ENCODE data around the gene SRGAP2. TPM values are rescaled to one million over a fixed set of nuclear protein-coding genes. Genes with fewer than 3 reads are reported as not detected.
"Not testable (repeated sequence)": the region's sequence is repeated elsewhere in the genome, so short reads cannot be mapped to it uniquely, and the experiment has no call there.

The SRGAP2 gene
- total RNA-seq, 1 experiment from 2014 or later = 36.5 TPM

- H3K18ac ChIP-seq (ENCODE audit: insufficient read length, low read depth, low read length); H3K79me2 ChIP-seq (ENCODE audit: insufficient read depth, low read length); H3K9me3 Mint-ChIP-seq; H3K9me3 ChIP-seq (ENCODE audit: control insufficient read depth, low read depth, low read length); H3K27ac Mint-ChIP-seq; H3K4me2 ChIP-seq (ENCODE audit: insufficient read depth, insufficient read length, low read length); H3K23me2 ChIP-seq (ENCODE audit: insufficient read length, low read depth, low read length, poor library complexity, severe bottlenecking); H3K36me3 Mint-ChIP-seq (ENCODE audit: insufficient read depth in 1 of 3, low read depth in 3 of 3); H2BK15ac ChIP-seq (ENCODE audit: low read depth, low read length); H3T11ph ChIP-seq (ENCODE audit: low read length); H2BK12ac ChIP-seq (ENCODE audit: insufficient read length, low read depth, low read length); H2AK5ac ChIP-seq (ENCODE audit: insufficient read length, low read length); H2BK5ac ChIP-seq (ENCODE audit: insufficient read length, low read length); H3K23ac ChIP-seq (ENCODE audit: insufficient read length, low read depth, low read length); H3K27me3 ChIP-seq (ENCODE audit: insufficient read depth, low read length); H2AFZ ChIP-seq (ENCODE audit: low read length); DNase-seq; H4K5ac ChIP-seq (ENCODE audit: insufficient read length, low read depth, low read length); H3K56ac ChIP-seq (ENCODE audit: insufficient read length, low read depth, low read length); H4K8ac ChIP-seq (replicated peaks; ENCODE audit: insufficient read length, low read depth, low read length); H3K9ac ChIP-seq (ENCODE audit: extremely low read depth, insufficient read length, low read length); H2BK20ac ChIP-seq (ENCODE audit: low read depth, low read length, poor library complexity, severe bottlenecking); H4K91ac ChIP-seq (ENCODE audit: insufficient read length, low read depth, low read length); H3K4me1 ChIP-seq (ENCODE audit: insufficient read depth, low read length); H3K4me3 Mint-ChIP-seq; H3K4me1 Mint-ChIP-seq; H3K14ac ChIP-seq (ENCODE audit: insufficient read depth, low read length); H2BK120ac ChIP-seq (ENCODE audit: low read depth, low read length, poor library complexity, severe bottlenecking); H3K79me1 ChIP-seq (ENCODE audit: insufficient read depth, low read depth, low read length, poor library complexity, severe bottlenecking); H3K4ac ChIP-seq (ENCODE audit: low read depth, low read length); H3K27ac ChIP-seq (ENCODE audit: insufficient read length, low read depth, low read length); H4K20me1 ChIP-seq (ENCODE audit: control insufficient read depth, insufficient read depth, insufficient read length); H3K27me3 Mint-ChIP-seq (ENCODE audit: low read depth): not testable (repeated sequence)
- WGBS (ENCODE audit: extremely low coverage, insufficient read length, low lambda C conversion rate) = no CpG with 5 or more reads among the region's 3 CpGs
Measured at GRCh38 chr1:206243335-206243734, 40.0 kb downstream of the SRGAP2 start.

GRCh38 chr1:206245479-206245878, 42.1 kb downstream of the SRGAP2 start:
- H3K4ac ChIP-seq (ENCODE audit: low read depth, low read length) = not testable (repeated sequence)

More at GRCh38 chr1:206245479-206245878, 42.1 kb downstream of the SRGAP2 start:
- H3K4me3 Mint-ChIP-seq; H3K9ac ChIP-seq (ENCODE audit: extremely low read depth, insufficient read length, low read length); H2BK120ac ChIP-seq (ENCODE audit: low read depth, low read length, poor library complexity, severe bottlenecking); H3K36me3 Mint-ChIP-seq (ENCODE audit: insufficient read depth in 1 of 3, low read depth in 3 of 3); H3K4me2 ChIP-seq (ENCODE audit: insufficient read depth, insufficient read length, low read length); H3K9me3 ChIP-seq (ENCODE audit: control insufficient read depth, low read depth, low read length); H2BK15ac ChIP-seq (ENCODE audit: low read depth, low read length); H4K5ac ChIP-seq (ENCODE audit: insufficient read length, low read depth, low read length); H3K27me3 Mint-ChIP-seq (ENCODE audit: low read depth); DNase-seq; H2AFZ ChIP-seq (ENCODE audit: low read length); H3T11ph ChIP-seq (ENCODE audit: low read length); H3K9me3 Mint-ChIP-seq; H2AK5ac ChIP-seq (ENCODE audit: insufficient read length, low read length); H3K14ac ChIP-seq (ENCODE audit: insufficient read depth, low read length); H3K27ac ChIP-seq (ENCODE audit: insufficient read length, low read depth, low read length); H4K91ac ChIP-seq (ENCODE audit: insufficient read length, low read depth, low read length); H3K56ac ChIP-seq (ENCODE audit: insufficient read length, low read depth, low read length); H3K79me2 ChIP-seq (ENCODE audit: insufficient read depth, low read length); H4K8ac ChIP-seq (replicated peaks; ENCODE audit: insufficient read length, low read depth, low read length); H2BK5ac ChIP-seq (ENCODE audit: insufficient read length, low read length); H3K23ac ChIP-seq (ENCODE audit: insufficient read length, low read depth, low read length); H2BK12ac ChIP-seq (ENCODE audit: insufficient read length, low read depth, low read length); H3K27ac Mint-ChIP-seq; H3K79me1 ChIP-seq (ENCODE audit: insufficient read depth, low read depth, low read length, poor library complexity, severe bottlenecking); H3K18ac ChIP-seq (ENCODE audit: insufficient read length, low read depth, low read length); H2BK20ac ChIP-seq (ENCODE audit: low read depth, low read length, poor library complexity, severe bottlenecking); H4K20me1 ChIP-seq (ENCODE audit: control insufficient read depth, insufficient read depth, insufficient read length); H3K4me1 ChIP-seq (ENCODE audit: insufficient read depth, low read length); H3K27me3 ChIP-seq (ENCODE audit: insufficient read depth, low read length); H3K23me2 ChIP-seq (ENCODE audit: insufficient read length, low read depth, low read length, poor library complexity, severe bottlenecking); H3K4me1 Mint-ChIP-seq: not testable (repeated sequence)
- no CpG with 5 or more reads among the region's 3 CpGs for WGBS (ENCODE audit: extremely low coverage, insufficient read length, low lambda C conversion rate)

Data from H9 (cell line).